ENCODE measurements around the gene CIAPIN1.

- TF ChIP-seq ZNF274 (IDR thresholded peaks at IDR 0.05; ENCODE audit: low read depth, low read length) (no peak), YY1 (IDR thresholded peaks at IDR 0.05; ENCODE audit: insufficient read depth, insufficient read length) (no peak), SUZ12 (IDR thresholded peaks at IDR 0.05; ENCODE audit: extremely low read depth, insufficient read depth, insufficient read length) (no peak)
Measured at GRCh38 chr16:57389087-57389468, 58.1 kb downstream of the CIAPIN1 start.
